HepG2 (cell line): ENCODE results near the gene NUDT22. TPM values are rescaled to one million over a fixed set of nuclear protein-coding genes. Genes with fewer than 3 reads are reported as not detected.
A peak's percentile ranks its signal among the peaks of the same experiment; 100 is the strongest.

Source experiments
- BRF2 ChIP-seq: sonication (generic); formaldehyde crosslinking; IDR thresholded peaks from 2 replicates; pipeline ENCODE4 v1.8.1; 2022; ENCODE audit warnings: mild to moderate bottlenecking, missing genetic modification reagents
- GATAD2A ChIP-seq: IDR thresholded peaks from 2 replicates; pipeline ENCODE4 v1.6.1; 2016
- HDAC1 ChIP-seq: sonication (generic); formaldehyde crosslinking; IDR thresholded peaks from 2 replicates; pipeline ENCODE4 v1.5.1; 2020; ENCODE audit warnings: mild to moderate bottlenecking, missing genetic modification reagents
- HNF4A ChIP-seq: sonication (generic); formaldehyde crosslinking; IDR thresholded peaks from 2 replicates; pipeline ENCODE4 v1.4.0; 2020; ENCODE audit warnings: missing genetic modification reagents
- MAF1 ChIP-seq: sonication (generic); formaldehyde crosslinking; IDR thresholded peaks from 2 replicates; pipeline ENCODE4 v1.5.0; 2020; ENCODE audit warnings: missing genetic modification reagents, borderline replicate concordance
- SNAPC4 ChIP-seq: sonication (generic); formaldehyde crosslinking; IDR thresholded peaks from 2 replicates; pipeline ENCODE4 v1.4.0; 2020; ENCODE audit warnings: mild to moderate bottlenecking, missing genetic modification reagents
- STAT5B ChIP-seq: sonication (generic); formaldehyde crosslinking; IDR thresholded peaks from 2 replicates; pipeline ENCODE4 v1.4.0; 2020; ENCODE audit warnings: missing genetic modification reagents
- YY1 ChIP-seq: IDR thresholded peaks from 2 replicates; pipeline ENCODE4 v1.6.1; 2011; ENCODE audit warnings: low read length, low read depth, moderate library complexity, mild to moderate bottlenecking; ENCODE audit not compliant: insufficient read depth, insufficient replicate concordance
- ZBTB34 ChIP-seq: sonication (generic); formaldehyde crosslinking; IDR thresholded peaks from 2 replicates; pipeline ENCODE4 v1.8.0; 2022; ENCODE audit warnings: mild to moderate bottlenecking, missing genetic modification reagents
- ZFX ChIP-seq: sonication (generic); formaldehyde crosslinking; IDR thresholded peaks from 2 replicates; pipeline ENCODE4 v1.4.0; 2020; ENCODE audit warnings: mild to moderate bottlenecking, low read depth, missing genetic modification reagents, moderate library complexity
- ZNF17 ChIP-seq: sonication (generic); formaldehyde crosslinking; IDR thresholded peaks from 2 replicates; pipeline ENCODE4 v1.5.0; 2020; ENCODE audit warnings: mild to moderate bottlenecking, missing genetic modification reagents
- ZNF207 ChIP-seq: fragments of 450-650 bp; IDR thresholded peaks from 2 replicates; pipeline ENCODE4 v1.6.1; 2016; ENCODE audit warnings: antibody characterized with exemption, borderline replicate concordance
- ZNF251 ChIP-seq: sonication (generic); formaldehyde crosslinking; IDR thresholded peaks from 2 replicates; pipeline ENCODE4 v1.9.0; 2021; ENCODE audit warnings: mild to moderate bottlenecking, missing genetic modification reagents
- ZNF441 ChIP-seq: sonication (generic); formaldehyde crosslinking; IDR thresholded peaks from 2 replicates; pipeline ENCODE4 v1.7.0; 2021; ENCODE audit warnings: missing genetic modification reagents, borderline replicate concordance
- ZNF607 ChIP-seq: sonication (generic); formaldehyde crosslinking; IDR thresholded peaks from 2 replicates; pipeline ENCODE4 v1.5.1; 2020; ENCODE audit warnings: missing genetic modification reagents, mild to moderate bottlenecking, borderline replicate concordance
- ZNF703 ChIP-seq: sonication (generic); formaldehyde crosslinking; IDR thresholded peaks from 2 replicates; pipeline ENCODE4 v1.5.1; 2020; ENCODE audit warnings: missing genetic modification reagents, mild to moderate bottlenecking, moderate library complexity, borderline replicate concordance
- ZNF746 ChIP-seq: sonication (generic); formaldehyde crosslinking; IDR thresholded peaks from 2 replicates; pipeline ENCODE4 v1.8.0; 2022; ENCODE audit warnings: mild to moderate bottlenecking, missing genetic modification reagents
- polyA plus RNA-seq, 8 experiments: library from polyadenylated mRNA; depleted of rRNA in 3 of 8; stranded (reverse) in 7 of 8; unstranded in 1 of 8; fragments of >200 nt; fragmentation: Illumina TruSeq in 4 of 8; extraction: Trizol in 4 of 8; gene quantifications; 2 replicates each; pipeline versions ENCODE4 v1.2.1 to v1.2.3, GENCODE V29; 2011 to 2016; ENCODE audit warnings: low read depth in 4 of 8, missing spikeins in 1 of 8, mixed read lengths in 1 of 8; ENCODE audit not compliant: insufficient read depth in 1 of 8
- total RNA-seq, 5 experiments: library from RNA; depleted of rRNA; stranded (reverse); fragments of >200 nt; fragmentation: Illumina TruSeq; extraction: Trizol; gene quantifications; 2 replicates each; pipeline ENCODE4 v1.2.3, GENCODE V29; 2016; ENCODE audit warnings: low read depth in 1 of 5
- TF ChIP-seq, protein P1 (sequence below): sonication (generic); formaldehyde crosslinking; conservative IDR thresholded peaks from 2 replicates; pipeline ENCODE4 v1.4.0; 2020; ENCODE audit warnings: missing genetic modification reagents
- TF ChIP-seq, protein P2 (sequence below): sonication (generic); formaldehyde crosslinking; conservative IDR thresholded peaks from 2 replicates; pipeline ENCODE4 v1.4.0; 2020; ENCODE audit warnings: missing genetic modification reagents

The NUDT22 gene
- total and polyA plus RNA-seq, 2 of the 13 experiments (the other 11 are each of a cell fraction or from before 2014, with no cell fraction given), result 33.5 to 39.8 TPM

GRCh38 chr11:64234647-64235379 lies 8.7 kb downstream of the NUDT22 start (continued):
- TF ChIP-seq, protein P1, sequence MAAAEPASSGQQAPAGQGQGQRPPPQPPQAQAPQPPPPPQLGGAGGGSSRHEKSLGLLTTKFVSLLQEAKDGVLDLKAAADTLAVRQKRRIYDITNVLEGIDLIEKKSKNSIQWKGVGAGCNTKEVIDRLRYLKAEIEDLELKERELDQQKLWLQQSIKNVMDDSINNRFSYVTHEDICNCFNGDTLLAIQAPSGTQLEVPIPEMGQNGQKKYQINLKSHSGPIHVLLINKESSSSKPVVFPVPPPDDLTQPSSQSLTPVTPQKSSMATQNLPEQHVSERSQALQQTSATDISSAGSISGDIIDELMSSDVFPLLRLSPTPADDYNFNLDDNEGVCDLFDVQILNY (CRISPR knock-in tag), result no peak
- TF ChIP-seq ZNF746 (CRISPR knock-in tag) (0 out of 2 replicates have a peak, but pooled peaks have one; percentile 19), STAT5B (CRISPR knock-in tag) (no peak), ZBTB34 (CRISPR knock-in tag) (peak; percentile 36; the same call in 1 of the 2 replicates), BRF2 (CRISPR knock-in tag) (no peak), YY1 (peak; percentile 53), ZNF207 (no peak), SNAPC4 (CRISPR knock-in tag) (no peak), ZNF17 (CRISPR knock-in tag) (no peak), ZNF607 (CRISPR knock-in tag) (no peak), HDAC1 (CRISPR knock-in tag) (no peak), ZNF441 (CRISPR knock-in tag) (0 out of 2 replicates have a peak, but pooled peaks have one; percentile 17), GATAD2A (CRISPR knock-in tag) (no peak), MAF1 (CRISPR knock-in tag) (no peak), ZNF703 (CRISPR knock-in tag) (no peak), ZFX (CRISPR knock-in tag) (peak; percentile 59; the same call in 1 of the 2 replicates), ZNF251 (CRISPR knock-in tag) (no peak), HNF4A (CRISPR knock-in tag) (no peak)
- TF ChIP-seq, protein P2, sequence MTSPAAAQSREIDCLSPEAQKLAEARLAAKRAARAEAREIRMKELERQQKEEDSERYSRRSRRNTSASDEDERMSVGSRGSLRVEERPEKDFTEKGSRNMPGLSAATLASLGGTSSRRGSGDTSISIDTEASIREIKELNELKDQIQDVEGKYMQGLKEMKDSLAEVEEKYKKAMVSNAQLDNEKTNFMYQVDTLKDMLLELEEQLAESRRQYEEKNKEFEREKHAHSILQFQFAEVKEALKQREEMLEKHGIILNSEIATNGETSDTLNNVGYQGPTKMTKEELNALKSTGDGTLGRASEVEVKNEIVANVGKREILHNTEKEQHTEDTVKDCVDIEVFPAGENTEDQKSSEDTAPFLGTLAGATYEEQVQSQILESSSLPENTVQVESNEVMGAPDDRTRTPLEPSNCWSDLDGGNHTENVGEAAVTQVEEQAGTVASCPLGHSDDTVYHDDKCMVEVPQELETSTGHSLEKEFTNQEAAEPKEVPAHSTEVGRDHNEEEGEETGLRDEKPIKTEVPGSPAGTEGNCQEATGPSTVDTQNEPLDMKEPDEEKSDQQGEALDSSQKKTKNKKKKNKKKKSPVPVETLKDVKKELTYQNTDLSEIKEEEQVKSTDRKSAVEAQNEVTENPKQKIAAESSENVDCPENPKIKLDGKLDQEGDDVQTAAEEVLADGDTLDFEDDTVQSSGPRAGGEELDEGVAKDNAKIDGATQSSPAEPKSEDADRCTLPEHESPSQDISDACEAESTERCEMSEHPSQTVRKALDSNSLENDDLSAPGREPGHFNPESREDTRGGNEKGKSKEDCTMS, result no peak
